ENCODE measurements around the gene ATRIP.

ATRIP gene

GRCh38 chr3:48467473-48468267, 21.1 kb downstream of the ATRIP start:
- DNase-seq (ENCODE audit: extremely low spot score), result no peak
- CTCF ChIA-PET, result interaction anchor here (1.0 to 1.5 kb wide), 4 partner anchors 10 to 91 kb away, joined by 3 to 15 read pairs (median 5); no protein-coding TSS in a partner anchor
- no peak for TF ChIP-seq CTCF (IDR thresholded peaks at IDR 0.05; ENCODE audit: control extremely low read depth, extremely low read depth, low read depth, missing control alignments)
- POLR2A ChIA-PET, result interaction anchor here (0.8 kb wide), 1 partner anchor 562 kb away, joined by 3 read pairs; the partner anchor contains the start of gene IMPDH2

- ChIA-PET POLR2A (no interaction called here), CTCF (interaction anchor here (1.0 to 1.5 kb wide), 3 partner anchors 10 to 90 kb away, joined by 3 to 7 read pairs (median 3); no protein-coding TSS in a partner anchor)
- no peak for DNase-seq (ENCODE audit: extremely low spot score)
- TF ChIP-seq CTCF (IDR thresholded peaks at IDR 0.05; ENCODE audit: control extremely low read depth, extremely low read depth, low read depth, missing control alignments), result no peak
These were observed 21.8 kb downstream of the ATRIP start for GRCh38 chr3:48468329-48468731.

GRCh38 chr3:48469046-48469915, 22.7 kb downstream of the ATRIP start:
- TF ChIP-seq CTCF (IDR thresholded peaks at IDR 0.05; ENCODE audit: control extremely low read depth, extremely low read depth, low read depth, missing control alignments), result no peak
- no peak for DNase-seq (ENCODE audit: extremely low spot score)
- CTCF ChIA-PET, result interaction anchor here (1.4 to 5.8 kb wide), 3 partner anchors 16 to 33 kb away, joined by 3 to 37 read pairs (median 4); partner anchors contain the start of gene ATRIP
- POLR2A ChIA-PET, result no interaction called here

GRCh38 chr3:48470286-48470685, 23.7 kb downstream of the ATRIP start:
- DNase-seq (ENCODE audit: extremely low spot score), result no peak
- POLR2A ChIA-PET, result no interaction called here
- no peak for TF ChIP-seq CTCF (IDR thresholded peaks at IDR 0.05; ENCODE audit: control extremely low read depth, extremely low read depth, low read depth, missing control alignments)
- CTCF ChIA-PET, result interaction anchor here (1.4 to 5.8 kb wide), 3 partner anchors 17 to 34 kb away, joined by 3 to 37 read pairs (median 4); partner anchors contain the start of gene ATRIP

GRCh38 chr3:48472673-48472922, 26.1 kb downstream of the ATRIP start:
- no peak for TF ChIP-seq CTCF (IDR thresholded peaks at IDR 0.05; ENCODE audit: control extremely low read depth, extremely low read depth, low read depth, missing control alignments)
- POLR2A ChIA-PET, result interaction anchor here (0.8 to 2.0 kb wide), 2 partner anchors 11 to 26 kb away, joined by 3 to 6 read pairs; partner anchors contain the start of gene ATRIP
- no peak for DNase-seq (ENCODE audit: extremely low spot score)
- CTCF ChIA-PET, result interaction anchor here (0.8 to 5.8 kb wide), 15 partner anchors 10 to 86 kb away, joined by 3 to 37 read pairs (median 6); partner anchors contain the start of gene ATRIP

Data from GM10248 (cell line).